ENCODE results near the gene PHACTR4.

The PHACTR4 gene

GRCh38 chr1:28526886-28527285, 157.3 kb downstream of the PHACTR4 start:
- Histone ChIP-seq H3K36me3 (replicated peaks; ENCODE audit: low read depth, low read length) (peaks cover 10% of the 10 kb centered on the region), H4K20me1 (ENCODE audit: insufficient read depth, low read length) (0 out of 2 replicates have a peak, but pooled peaks cover 4% of the 10 kb centered on the region), H3K27ac (ENCODE audit: low read length) (no peak overlapping the region), H3K9me3 (ENCODE audit: insufficient read depth, low read length) (no peaks in the 10 kb centered on the region), H3K4me1 (ENCODE audit: low read length) (no peaks in the 10 kb centered on the region), H3K4me3 (ENCODE audit: low read length) (no peak overlapping the region), H3K27me3 (ENCODE audit: low read depth, low read length) (no peaks in the 10 kb centered on the region), H3K4me2 (ENCODE audit: low read length) (no peak overlapping the region), H3K9ac (ENCODE audit: low read length) (no peak overlapping the region), H2AFZ (ENCODE audit: low read depth, low read length) (no peak overlapping the region), H3K79me2 (ENCODE audit: low read length) (peaks cover 76% of the 10 kb centered on the region)
- TF ChIP-seq CTCF (IDR thresholded peaks at IDR 0.05; ENCODE audit: low read depth, low read length) (no peak), EZH2phosphoT487 (IDR thresholded peaks at IDR 0.05; ENCODE audit: low read depth) (no peak)

GRCh38 chr1:28530456-28530855, 160.9 kb downstream of the PHACTR4 start:
- H2AFZ ChIP-seq (ENCODE audit: low read depth, low read length) = no peak overlapping the region
- no peak overlapping the region for H3K4me3 ChIP-seq (ENCODE audit: low read length)
- H3K36me3 ChIP-seq (replicated peaks; ENCODE audit: low read depth, low read length) = peaks cover 21% of the 10 kb centered on the region
- no peak overlapping the region for H3K4me2 ChIP-seq (ENCODE audit: low read length)
- no peak overlapping the region for H3K27ac ChIP-seq (ENCODE audit: low read length)
- H3K9ac ChIP-seq (ENCODE audit: low read length) = no peak overlapping the region
- peaks cover 42% of the 10 kb centered on the region for H3K79me2 ChIP-seq (ENCODE audit: low read length)
- H4K20me1 ChIP-seq (ENCODE audit: insufficient read depth, low read length) = no peaks in the 10 kb centered on the region
- no peaks in the 10 kb centered on the region for H3K9me3 ChIP-seq (ENCODE audit: insufficient read depth, low read length)
- H3K4me1 ChIP-seq (ENCODE audit: low read length) = no peaks in the 10 kb centered on the region
- TF ChIP-seq EZH2phosphoT487 (IDR thresholded peaks at IDR 0.05; ENCODE audit: low read depth) = no peak
- TF ChIP-seq CTCF (IDR thresholded peaks at IDR 0.05; ENCODE audit: low read depth, low read length) = no peak
- H3K27me3 ChIP-seq (ENCODE audit: low read depth, low read length) = no peaks in the 10 kb centered on the region

- no peaks in the 10 kb centered on the region for H3K9me3 ChIP-seq (ENCODE audit: insufficient read depth, low read length)
- H3K27me3 ChIP-seq (ENCODE audit: low read depth, low read length) = no peaks in the 10 kb centered on the region
- TF ChIP-seq EZH2phosphoT487 (IDR thresholded peaks at IDR 0.05; ENCODE audit: low read depth) = no peak
- no peak for TF ChIP-seq CTCF (IDR thresholded peaks at IDR 0.05; ENCODE audit: low read depth, low read length)
- peaks cover 26% of the 10 kb centered on the region for H3K36me3 ChIP-seq (replicated peaks; ENCODE audit: low read depth, low read length)
- no peak overlapping the region for H3K4me2 ChIP-seq (ENCODE audit: low read length)
- H3K4me3 ChIP-seq (ENCODE audit: low read length) = no peak overlapping the region
- H2AFZ ChIP-seq (ENCODE audit: low read depth, low read length) = no peak overlapping the region
- H4K20me1 ChIP-seq (ENCODE audit: insufficient read depth, low read length) = no peaks in the 10 kb centered on the region
- no peak overlapping the region for H3K9ac ChIP-seq (ENCODE audit: low read length)
- H3K79me2 ChIP-seq (ENCODE audit: low read length) = peaks cover 6% of the 10 kb centered on the region
- H3K4me1 ChIP-seq (ENCODE audit: low read length) = no peaks in the 10 kb centered on the region
- H3K27ac ChIP-seq (ENCODE audit: low read length) = no peak overlapping the region
Observed at GRCh38 chr1:28534671-28535070, 165.1 kb downstream of the PHACTR4 start.

- Histone ChIP-seq H3K4me1 (ENCODE audit: low read length) (no peaks in the 10 kb centered on the region), H3K4me2 (ENCODE audit: low read length) (no peak overlapping the region), H3K27me3 (ENCODE audit: low read depth, low read length) (no peaks in the 10 kb centered on the region), H2AFZ (ENCODE audit: low read depth, low read length) (no peak overlapping the region), H3K4me3 (ENCODE audit: low read length) (no peak overlapping the region), H3K79me2 (ENCODE audit: low read length) (peaks cover under 1% of the 10 kb centered on the region; the same call in 1 of the 2 replicates), H3K27ac (ENCODE audit: low read length) (no peak overlapping the region), H3K36me3 (replicated peaks; ENCODE audit: low read depth, low read length) (peaks cover 24% of the 10 kb centered on the region), H3K9ac (ENCODE audit: low read length) (no peak overlapping the region), H4K20me1 (ENCODE audit: insufficient read depth, low read length) (no peaks in the 10 kb centered on the region), H3K9me3 (ENCODE audit: insufficient read depth, low read length) (no peaks in the 10 kb centered on the region)
- TF ChIP-seq CTCF (IDR thresholded peaks at IDR 0.05; ENCODE audit: low read depth, low read length) (no peak), EZH2phosphoT487 (IDR thresholded peaks at IDR 0.05; ENCODE audit: low read depth) (no peak)
Observed at GRCh38 chr1:28535180-28535579, 165.6 kb downstream of the PHACTR4 start.

All from OCI-LY3 (cell line).